ENCODE results near the gene MIPOL1.

GRCh38 chr14:37422319-37422718, 224.6 kb downstream of the MIPOL1 start:
- TF ChIP-seq CTCF (IDR thresholded peaks at IDR 0.05; ENCODE audit: low read length) (no peak), EZH2 (IDR thresholded peaks at IDR 0.05; ENCODE audit: borderline replicate concordance, low read length) (no peak)
